Transverse colon (tissue), 4 donors: Measurements from ENCODE around the gene LNX2. TPM values are rescaled to one million over a fixed set of nuclear protein-coding genes. Genes with fewer than 3 reads are reported as not detected.

Experiments used
- DNase-seq: peaks from one replicate; pipeline ENCODE4 v3.0.0-alpha.2; 2019
- H3K27ac ChIP-seq, 4 donors: fragments of 200-600 bp; sonication (generic); 2 replicates each; pipeline ENCODE4 v1.5.1; 2016 to 2018; ENCODE audit warnings: inconsistent platforms in 4 of 4
- H3K27me3 ChIP-seq: fragments of 200-600 bp; sonication (generic); 2 replicates; pipeline ENCODE4 v1.5.1; 2017; ENCODE audit warnings: inconsistent platforms
- H3K36me3 ChIP-seq, 4 donors: fragments of 200-600 bp; sonication (generic); 2 replicates each; pipeline ENCODE4 v1.5.1; 2017 to 2019; ENCODE audit warnings: inconsistent platforms in 4 of 4
- H3K4me1 ChIP-seq, 4 donors: fragments of 200-600 bp; sonication (generic); 2 replicates each; pipeline ENCODE4 v1.5.1; 2017 to 2020; ENCODE audit warnings: inconsistent platforms in 4 of 4
- H3K4me3 ChIP-seq, 4 donors: fragments of 200-600 bp; sonication (generic); 1 replicate in 1 of 4; 2 replicates in 3 of 4; pipeline versions ENCODE4 v1.5.1 to v1.6.1; 2017 to 2019; ENCODE audit warnings: inconsistent platforms in 4 of 4
- H3K9me3 ChIP-seq, 2 donors: fragments of 200-600 bp; sonication (generic); 2 replicates each; pipeline ENCODE4 v1.5.1; 2017 to 2019; ENCODE audit warnings: inconsistent platforms in 2 of 2
- EP300 ChIP-seq: sonication (generic); formaldehyde crosslinking; IDR thresholded peaks from one replicate; pipeline ENCODE4 v1.6.1; 2017; ENCODE audit warnings: antibody characterized with exemption, low read depth
- POLR2A ChIP-seq: fragments of 450-650 bp; IDR thresholded peaks from one replicate; pipeline ENCODE4 v1.6.1; 2016; ENCODE audit warnings: antibody characterized with exemption, mild to moderate bottlenecking, moderate library complexity
- POLR2AphosphoS5 ChIP-seq, 3 donors: sonication (generic); formaldehyde crosslinking; IDR thresholded peaks; one replicate each; pipeline ENCODE4 v1.6.1; 2016; ENCODE audit warnings: antibody characterized with exemption in 3 of 3
- WGBS, 2 donors: methylation state at CpG; one replicate each; pipeline ENCODE4 v1.1.5; 2018; ENCODE audit warnings: low coverage in 1 of 2; 5-methylcytosine and 5-hydroxymethylcytosine counted together
- in situ Hi-C, 4 donors: fragments of 200-750 bp; cut with MboI; loops; one replicate each; pipeline versions ENCODE4 v1.15.0 to v1.15.1; 2017; ENCODE audit warnings: low sequenced_read_pairs in 3 of 4, low pct_ligation_motif_present in 1 of 4, low pct_unique_long_range_greater_than_20kb in 1 of 4
- intact Hi-C: fragments of 100-400 bp; cut with DNase I; formaldehyde crosslinking; loops from one replicate; pipeline ENCODE4 v1.15.1; 2023; ENCODE audit warnings: low total_unique reads
- total RNA-seq, 4 donors: library from RNA; depleted of rRNA; stranded (reverse); fragments of >200 nt; gene quantifications; one replicate each; pipeline ENCODE4 v1.1.0, GENCODE V29; 2016
- TF ChIP-seq, protein P1 (sequence below), 5 experiments: fragments of 200-600 bp in 3 of 5; fragments of 450-650 bp in 2 of 5; sonication (generic) in 3 of 5; IDR thresholded peaks; 1 replicate in 2 of 5; 2 replicates in 3 of 5; pipeline ENCODE4 v1.5.1; 2016 to 2017; ENCODE audit warnings: antibody characterized with exemption in 5 of 5, inconsistent platforms in 3 of 5, mild to moderate bottlenecking in 2 of 5, moderate library complexity in 1 of 5

Gene LNX2
- total RNA-seq, 4 donors from 2014 or later = 1.8 to 29.6 (median 18.9) TPM

- TF ChIP-seq, protein P1, sequence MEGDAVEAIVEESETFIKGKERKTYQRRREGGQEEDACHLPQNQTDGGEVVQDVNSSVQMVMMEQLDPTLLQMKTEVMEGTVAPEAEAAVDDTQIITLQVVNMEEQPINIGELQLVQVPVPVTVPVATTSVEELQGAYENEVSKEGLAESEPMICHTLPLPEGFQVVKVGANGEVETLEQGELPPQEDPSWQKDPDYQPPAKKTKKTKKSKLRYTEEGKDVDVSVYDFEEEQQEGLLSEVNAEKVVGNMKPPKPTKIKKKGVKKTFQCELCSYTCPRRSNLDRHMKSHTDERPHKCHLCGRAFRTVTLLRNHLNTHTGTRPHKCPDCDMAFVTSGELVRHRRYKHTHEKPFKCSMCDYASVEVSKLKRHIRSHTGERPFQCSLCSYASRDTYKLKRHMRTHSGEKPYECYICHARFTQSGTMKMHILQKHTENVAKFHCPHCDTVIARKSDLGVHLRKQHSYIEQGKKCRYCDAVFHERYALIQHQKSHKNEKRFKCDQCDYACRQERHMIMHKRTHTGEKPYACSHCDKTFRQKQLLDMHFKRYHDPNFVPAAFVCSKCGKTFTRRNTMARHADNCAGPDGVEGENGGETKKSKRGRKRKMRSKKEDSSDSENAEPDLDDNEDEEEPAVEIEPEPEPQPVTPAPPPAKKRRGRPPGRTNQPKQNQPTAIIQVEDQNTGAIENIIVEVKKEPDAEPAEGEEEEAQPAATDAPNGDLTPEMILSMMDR (IDR thresholded peaks at IDR 0.05) = no peak
- TF ChIP-seq EP300 = no peak
- TF ChIP-seq POLR2AphosphoS5 (IDR thresholded peaks at IDR 0.05) = no peak
- TF ChIP-seq POLR2A = no peak
- no peak overlapping the region for H3K27ac ChIP-seq
- H3K9me3 ChIP-seq = peaks cover 0 to 5% of the 10 kb centered on the region in 2 donors
- in situ Hi-C loops = loop anchor here in 1 of 4 donors (10.0 kb wide), 1 partner anchor 163 kb away; the partner anchor contains the start of gene MTIF3
- DNase-seq = no peak
- no peak overlapping the region for H3K4me3 ChIP-seq
- WGBS, 2 donors = 87 to 88% methylated on average over 3 of the region's 3 CpGs
- intact Hi-C loops = loop anchor here (10.0 kb wide), 1 partner anchor 193 kb away; the partner anchor contains the start of gene GTF3A
- H3K4me1 ChIP-seq = peaks cover 0 to 42% (median 21%) of the 10 kb centered on the region in 4 donors
- H3K27me3 ChIP-seq = no peaks in the 10 kb centered on the region
- no peaks in the 10 kb centered on the region for H3K36me3 ChIP-seq
Measured at GRCh38 chr13:27617881-27618321, 2.4 kb downstream of the LNX2 start.

GRCh38 chr13:27613628-27614027, 6.7 kb downstream of the LNX2 start:
- Histone ChIP-seq H3K36me3 (no peaks in the 10 kb centered on the region), H3K9me3 (peaks cover 0 to 5% of the 10 kb centered on the region in 2 donors), H3K27ac (peak overlapping the region in 3 of 4 donors; percentile 11 to 30 (median 23)), H3K27me3 (no peaks in the 10 kb centered on the region), H3K4me3 (no peak overlapping the region), H3K4me1 (peaks cover 0 to 25% (median 3%) of the 10 kb centered on the region in 4 donors)
- WGBS, 2 donors = 56 to 57% methylated on average over 6 to 7 of the region's 7 CpGs
- intact Hi-C loops (loop anchor here (10.0 kb wide), 1 partner anchor 189 kb away; the partner anchor contains the start of gene GTF3A), in situ Hi-C loops (loop anchor here in 1 of 4 donors (10.0 kb wide), 1 partner anchor 159 kb away; the partner anchor contains the start of gene MTIF3)
- TF ChIP-seq POLR2A = no peak
- no peak for DNase-seq

DNA sequence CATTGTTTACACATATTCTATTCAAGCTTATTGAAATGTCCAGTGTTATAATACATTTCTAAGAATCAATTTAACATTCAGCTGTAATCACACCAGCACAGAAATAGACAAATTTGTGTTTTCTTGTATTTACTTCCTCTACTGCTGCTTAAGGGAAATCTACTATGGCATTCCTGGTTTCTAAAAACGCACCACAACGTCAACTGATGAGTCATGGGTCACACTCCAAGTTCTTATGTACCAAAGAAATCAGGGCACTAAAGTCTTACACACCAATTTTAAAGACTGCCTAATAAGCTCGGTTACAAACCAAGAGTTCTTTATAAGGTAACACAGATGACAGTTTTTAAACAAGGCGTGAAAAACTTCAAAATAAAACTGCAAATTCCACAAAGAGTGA, 13.2 kb downstream of the LNX2 start:
- H3K4me1 ChIP-seq = peaks cover 0 to 16% (median 9%) of the 10 kb centered on the region in 4 donors
- H3K4me3 ChIP-seq = no peak overlapping the region
- TF ChIP-seq POLR2A = no peak
- TF ChIP-seq, protein P1 (IDR thresholded peaks at IDR 0.05) = no peak
- TF ChIP-seq EP300 = no peak
- no peak for TF ChIP-seq POLR2AphosphoS5 (IDR thresholded peaks at IDR 0.05)
- H3K27me3 ChIP-seq = no peaks in the 10 kb centered on the region
- in situ Hi-C loops = no loop called here
- H3K9me3 ChIP-seq = no peaks in the 10 kb centered on the region
- DNase-seq = peak; percentile 23
- intact Hi-C loops = no loop called here
- no peaks in the 10 kb centered on the region for H3K36me3 ChIP-seq
- peak overlapping the region in 1 of 4 donors; percentile 11 for H3K27ac ChIP-seq
- WGBS, 2 donors = 37 to 47% methylated on average over 4 of the region's 4 CpGs

DNA sequence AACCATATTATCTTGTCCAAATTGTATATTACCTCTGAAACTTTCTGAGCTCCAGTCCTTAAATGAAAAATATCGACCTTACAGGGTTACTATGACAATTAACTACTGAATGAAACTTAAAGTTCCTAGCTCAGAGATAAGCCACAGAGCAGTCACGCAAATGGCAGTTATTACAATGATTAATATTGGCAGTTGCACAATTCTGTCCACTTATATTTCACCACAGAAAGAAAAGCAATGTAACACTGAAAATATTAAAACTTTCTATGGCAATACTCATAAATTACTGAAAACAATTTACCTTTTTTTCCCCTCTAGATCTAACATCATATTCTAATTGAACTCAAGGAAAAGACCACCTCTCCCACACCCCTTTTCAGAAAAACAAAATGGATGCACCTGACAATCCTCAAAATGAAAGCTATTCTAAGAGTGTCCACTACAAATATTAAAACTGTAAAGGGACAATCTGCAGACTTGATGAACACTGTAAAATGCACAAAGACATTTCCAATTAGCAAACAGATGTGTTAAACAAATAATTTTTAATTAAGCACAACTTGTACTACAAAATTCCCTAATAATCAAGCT, 14.6 kb downstream of the LNX2 start:
- H3K4me1 ChIP-seq = peaks cover 0 to 16% (median 9%) of the 10 kb centered on the region in 4 donors
- 66 to 75% methylated on average over 2 of the region's 2 CpGs for WGBS, 2 donors
- H3K27me3 ChIP-seq = no peaks in the 10 kb centered on the region
- no peak for DNase-seq
- H3K36me3 ChIP-seq = no peaks in the 10 kb centered on the region
- H3K27ac ChIP-seq = no peak overlapping the region
- no peaks in the 10 kb centered on the region for H3K9me3 ChIP-seq
- no peak for TF ChIP-seq POLR2AphosphoS5 (IDR thresholded peaks at IDR 0.05)
- TF ChIP-seq EP300 = no peak
- TF ChIP-seq, protein P1 (IDR thresholded peaks at IDR 0.05) = no peak
- TF ChIP-seq POLR2A = no peak
- in situ Hi-C loops = no loop called here
- H3K4me3 ChIP-seq = no peak overlapping the region
- intact Hi-C loops = no loop called here
